Measurements from ENCODE around the gene CNTN4.

GRCh38 chr3:2148561-2149340 lies 50.1 kb downstream of the CNTN4 start:
- no peak for TF ChIP-seq POLR2A (IDR thresholded peaks at IDR 0.05)
- TF ChIP-seq CTCF (IDR thresholded peaks at IDR 0.05), result no peak
- no peak for TF ChIP-seq POLR2AphosphoS5 (IDR thresholded peaks at IDR 0.05)

Data from gastroesophageal sphincter (tissue), 3 donors.